GM19395 (cell line): ENCODE results near the gene KAZN.
A peak's percentile ranks its signal among the peaks of the same experiment; 100 is the strongest.

Experiments used
- ATAC-seq: cut with Tn5 transposase; IDR thresholded peaks from one replicate; pipeline ENCODE4 v1.9.1; 2021; ENCODE audit warnings: mild to moderate bottlenecking, moderate library complexity; ENCODE audit not compliant: unreplicated experiment

Gene KAZN

GRCh38 chr1:15094719-15095495, 496.4 kb downstream of the KAZN start:
- no peak for ATAC-seq

DNA sequence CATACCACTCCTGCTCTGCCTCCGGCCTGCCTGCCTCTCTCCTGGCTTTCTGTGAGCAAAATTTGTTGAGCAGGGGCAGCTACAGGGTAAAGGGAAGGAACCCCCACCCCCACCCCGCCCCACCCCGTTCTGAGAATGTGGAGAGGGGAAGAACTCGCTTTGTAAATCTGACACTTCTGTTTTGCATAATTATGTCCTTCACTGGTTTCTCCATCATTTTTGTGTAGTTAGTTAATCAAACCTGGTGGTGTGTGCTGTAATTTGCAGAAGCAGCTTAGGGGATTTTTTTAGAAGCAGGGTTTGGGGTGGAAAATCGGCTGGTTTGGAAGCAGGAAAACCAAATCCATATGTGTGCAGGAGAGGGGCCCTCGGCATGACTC, 497.0 kb downstream of the KAZN start:
- ATAC-seq: no peak

GRCh38 chr1:15096293-15096692, 497.8 kb downstream of the KAZN start:
- ATAC-seq: no peak

DNA sequence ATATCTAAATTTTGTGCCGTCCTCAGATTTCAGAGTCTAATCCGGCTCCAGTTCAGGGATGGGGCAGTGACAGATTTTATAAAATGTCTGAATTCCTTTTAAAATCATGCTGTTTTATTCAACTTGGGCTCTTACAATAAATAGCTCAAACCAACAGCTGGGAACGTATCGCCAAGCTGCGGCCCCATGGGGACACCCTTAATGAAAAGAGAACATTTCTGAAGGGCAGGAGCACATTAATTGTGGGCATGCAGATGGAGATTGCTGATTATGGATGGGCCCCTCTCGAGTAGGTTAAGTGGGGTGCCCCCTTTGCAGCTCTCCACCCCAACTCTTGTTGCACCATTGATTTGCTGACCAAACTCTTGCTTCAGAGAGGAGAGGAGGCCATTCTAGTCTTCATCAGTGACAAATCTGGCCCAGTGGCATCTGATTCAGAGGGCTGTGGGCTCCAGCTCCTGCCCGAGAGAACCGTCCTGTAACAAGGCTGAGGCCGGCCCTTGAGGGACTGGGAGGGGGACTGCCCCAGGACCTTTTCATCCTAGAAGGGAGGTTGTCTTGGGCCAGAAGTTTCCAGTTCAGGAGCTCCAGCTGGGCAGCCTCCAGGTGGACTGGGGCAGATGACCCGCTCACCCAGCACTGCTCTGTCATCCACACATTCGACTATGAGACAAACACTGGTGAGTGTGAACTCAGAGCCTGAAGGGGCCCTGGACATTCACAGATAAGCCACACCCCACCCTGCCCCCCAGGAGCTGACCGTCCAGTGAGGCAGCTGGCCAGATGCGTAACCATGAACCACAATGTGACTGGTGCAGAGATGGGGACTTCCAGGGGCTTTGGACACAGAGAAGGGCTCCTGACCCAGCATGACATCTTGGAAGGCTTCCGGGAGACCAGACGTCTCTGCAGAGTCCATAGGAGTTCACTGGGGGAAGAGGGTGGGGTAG, 500.0 kb downstream of the KAZN start:
- ATAC-seq: no peak

- ATAC-seq: no peak
Measured at GRCh38 chr1:15099441-15100120, 501.1 kb downstream of the KAZN start.

DNA sequence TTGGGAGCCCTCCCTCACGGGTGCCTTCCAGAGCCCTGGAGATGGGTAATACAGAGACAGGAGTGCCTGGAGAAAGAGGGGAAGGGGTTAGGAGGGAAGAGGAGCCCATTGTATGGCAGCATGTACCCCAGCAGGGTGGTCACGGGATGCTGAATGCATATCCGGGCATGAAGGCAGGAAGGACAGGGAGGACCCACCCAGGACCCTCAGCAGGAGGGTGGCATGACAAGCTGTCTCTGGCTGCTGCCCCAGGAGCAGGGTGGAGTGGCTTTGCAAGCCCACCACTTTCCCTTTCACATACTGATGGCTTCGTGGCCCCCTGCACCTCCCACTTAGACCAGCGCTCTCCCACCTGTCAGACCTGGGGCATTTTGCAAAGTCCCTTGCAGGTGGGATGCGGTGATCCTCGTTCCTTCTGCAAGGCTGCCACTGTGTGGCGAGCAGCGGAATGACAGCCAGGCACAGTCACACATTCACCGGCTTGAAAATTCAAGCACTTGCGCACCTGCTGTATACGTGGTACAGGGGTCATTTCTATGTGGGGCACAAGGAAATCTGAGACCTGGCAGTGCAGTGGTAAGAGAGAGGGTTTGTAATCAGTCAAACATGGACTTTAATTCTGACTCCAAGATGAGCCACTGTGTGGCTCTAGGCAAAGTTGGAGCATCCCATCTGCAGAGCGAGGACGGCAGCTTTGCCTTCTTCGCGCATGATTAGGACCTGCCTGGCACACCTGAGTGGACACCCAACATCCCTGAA, 501.8 kb downstream of the KAZN start:
- ATAC-seq: peak; percentile 62

DNA sequence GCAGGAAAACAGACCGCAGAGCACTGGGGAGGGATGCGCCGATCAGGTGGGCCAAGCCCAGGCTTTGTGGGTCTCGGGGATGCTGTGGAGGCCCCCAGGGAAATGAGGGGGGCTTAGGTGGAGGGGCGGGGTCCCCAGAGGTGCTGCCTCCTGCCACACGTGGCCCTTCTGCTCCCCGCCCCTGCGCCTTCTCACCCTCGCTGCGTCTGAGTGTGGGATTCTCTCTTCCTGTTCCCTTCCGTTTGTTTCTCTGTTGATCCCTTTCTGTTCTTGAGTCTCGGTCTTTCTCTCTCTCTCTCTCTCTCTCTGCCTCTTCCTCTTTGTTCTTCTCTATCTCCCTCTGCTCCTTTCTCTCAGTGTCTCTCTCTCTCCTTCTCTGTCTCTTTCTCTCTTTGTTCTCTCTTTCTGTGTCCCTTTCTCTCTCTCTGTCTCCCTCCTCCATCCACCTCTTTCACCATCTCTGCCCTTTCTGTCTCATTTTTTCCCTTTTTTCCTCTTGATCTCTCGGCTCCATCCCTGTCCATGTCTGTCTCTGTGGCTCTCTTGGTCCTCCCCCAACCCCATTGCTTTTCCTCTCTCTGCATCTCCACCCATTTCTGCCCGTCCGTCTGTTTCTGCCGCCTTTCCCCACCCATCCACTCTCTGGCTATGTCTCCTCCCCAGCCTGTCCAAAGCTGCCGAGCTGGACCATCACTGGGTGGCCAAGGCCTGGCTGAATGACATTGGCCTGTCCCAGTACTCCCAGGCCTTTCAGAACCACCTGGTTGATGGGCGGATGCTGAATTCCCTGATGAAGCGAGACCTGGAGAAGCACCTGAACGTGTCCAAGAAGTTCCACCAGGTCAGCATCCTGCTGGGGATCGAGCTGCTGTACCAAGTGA, 502.6 kb downstream of the KAZN start:
- no peak for ATAC-seq

- no peak for ATAC-seq
Measured at GRCh38 chr1:15101801-15102200, 503.3 kb downstream of the KAZN start.

DNA sequence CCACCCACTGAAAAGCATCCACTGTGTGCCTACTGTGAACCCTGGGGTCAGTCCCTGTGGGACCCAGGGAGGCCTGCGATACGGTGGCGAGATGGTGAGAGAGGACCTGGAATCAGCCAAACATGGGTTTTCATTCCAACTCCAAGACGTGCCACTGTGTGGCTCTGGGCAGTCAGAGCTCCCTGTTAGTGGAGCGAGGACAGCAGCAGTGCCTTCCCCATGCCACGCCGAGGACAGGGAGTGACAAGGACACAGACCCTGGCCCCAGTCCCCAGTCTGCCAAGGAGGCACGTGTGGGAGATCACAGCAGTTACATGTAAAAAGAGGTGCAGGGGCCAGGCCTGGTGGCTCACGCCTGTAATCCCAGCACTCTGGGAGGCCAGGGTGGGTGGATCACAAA, 504.2 kb downstream of the KAZN start:
- ATAC-seq: no peak

DNA sequence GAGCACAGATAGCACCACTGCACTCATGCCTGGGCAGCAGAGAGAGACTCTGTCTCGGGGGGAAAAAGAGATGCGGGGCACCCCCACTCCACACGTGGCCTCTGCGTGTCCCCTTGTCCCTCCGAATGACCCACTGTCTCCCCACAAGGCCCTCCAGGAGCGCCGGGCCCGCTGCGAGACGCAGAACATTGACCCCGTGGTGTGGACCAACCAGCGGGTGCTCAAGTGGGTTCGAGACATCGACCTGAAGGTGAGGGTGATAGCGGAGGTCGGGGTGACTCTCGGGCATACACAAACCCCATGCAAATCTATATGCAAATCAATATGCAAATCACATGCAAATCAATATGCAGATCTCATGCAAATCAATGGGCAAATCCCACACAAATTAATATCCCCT, 504.7 kb downstream of the KAZN start:
- no peak for ATAC-seq

- ATAC-seq: no peak
Measured at GRCh38 chr1:15103906-15104305, 505.4 kb downstream of the KAZN start.

- no peak for ATAC-seq
Measured at GRCh38 chr1:15104768-15105167, 506.3 kb downstream of the KAZN start.

- ATAC-seq: no peak
Measured at GRCh38 chr1:15106608-15107007, 508.1 kb downstream of the KAZN start.

GRCh38 chr1:15107058-15107687, 508.7 kb downstream of the KAZN start:
- ATAC-seq: no peak

DNA sequence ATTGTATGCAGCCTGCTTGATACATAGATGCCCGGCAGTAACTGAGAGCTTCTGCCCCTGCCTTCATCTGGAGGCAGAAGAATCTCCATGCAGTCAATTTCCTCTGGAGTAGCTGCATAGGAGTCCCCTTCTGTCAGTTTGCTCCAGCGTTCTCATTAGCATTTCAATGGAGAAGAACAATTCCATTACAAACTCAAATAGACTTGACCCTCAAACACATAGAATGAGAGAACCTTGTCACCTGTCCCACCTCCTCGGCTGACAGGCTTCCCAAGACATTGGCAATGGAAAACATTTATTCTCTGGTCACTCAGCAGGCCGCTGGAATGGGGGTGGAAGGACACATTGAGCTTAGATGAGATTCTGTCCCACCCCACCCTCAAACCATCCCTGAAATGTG, 509.4 kb downstream of the KAZN start:
- ATAC-seq: no peak

DNA sequence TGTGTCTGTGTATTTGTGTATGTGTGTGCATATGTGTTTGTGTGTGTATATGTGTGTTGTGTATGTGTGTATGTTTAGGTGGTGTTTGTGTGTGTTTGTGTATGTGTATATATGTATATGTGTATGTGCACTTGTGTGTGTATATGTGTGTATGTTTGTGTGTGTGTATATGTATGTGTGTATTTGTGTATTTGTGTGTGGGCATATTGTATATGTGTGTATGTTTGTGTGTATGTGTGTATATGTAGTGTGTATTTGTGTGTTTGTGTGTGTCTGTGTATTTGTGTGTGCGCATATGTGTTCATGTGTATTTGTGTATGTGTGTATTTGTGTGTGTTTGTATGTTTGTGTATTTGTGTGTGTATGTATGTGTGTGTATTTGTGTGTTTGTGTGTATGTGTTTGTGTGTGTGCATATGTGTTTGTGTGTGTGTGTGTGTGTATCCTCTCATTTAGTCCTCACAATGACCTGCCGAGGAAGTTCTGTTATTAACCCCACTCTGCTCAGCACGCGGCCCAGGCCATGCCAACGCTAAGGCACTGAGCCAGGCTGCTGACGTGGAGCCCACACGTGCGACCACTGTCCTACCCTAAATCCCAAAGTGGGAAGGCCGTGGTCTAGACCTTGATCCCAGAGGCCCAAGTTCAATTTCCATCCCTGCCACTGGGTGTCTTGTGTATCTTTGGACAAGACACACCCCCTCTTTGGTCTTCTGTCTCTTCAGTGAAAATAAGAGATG, 511.8 kb downstream of the KAZN start:
- ATAC-seq: no peak

- ATAC-seq: no peak
Measured at GRCh38 chr1:15110867-15111230, 512.4 kb downstream of the KAZN start.

GRCh38 chr1:15113146-15113545, 514.7 kb downstream of the KAZN start:
- ATAC-seq: no peak

GRCh38 chr1:15114884-15115283, 516.4 kb downstream of the KAZN start:
- no peak for ATAC-seq
